Ovary (tissue), 3 donors: ENCODE data around the gene TNK2.

ENCODE experiments used
- POLR2A ChIP-seq: fragments of 450-650 bp; IDR thresholded peaks from one replicate; pipeline ENCODE4 v1.6.1; 2017; ENCODE audit warnings: antibody characterized with exemption, mild to moderate bottlenecking, moderate library complexity
- TF ChIP-seq, protein P1 (sequence below), 3 donors: fragments of 450-650 bp in 2 of 3; fragments of 200-600 bp in 1 of 3; IDR thresholded peaks; one replicate each; pipeline versions ENCODE4 v1.5.1 to v1.8.0; 2016 to 2022; ENCODE audit warnings: antibody characterized with exemption in 3 of 3, mild to moderate bottlenecking in 1 of 3
- donor health status: DM: no; HTN: no; CAD: no.

DNA sequence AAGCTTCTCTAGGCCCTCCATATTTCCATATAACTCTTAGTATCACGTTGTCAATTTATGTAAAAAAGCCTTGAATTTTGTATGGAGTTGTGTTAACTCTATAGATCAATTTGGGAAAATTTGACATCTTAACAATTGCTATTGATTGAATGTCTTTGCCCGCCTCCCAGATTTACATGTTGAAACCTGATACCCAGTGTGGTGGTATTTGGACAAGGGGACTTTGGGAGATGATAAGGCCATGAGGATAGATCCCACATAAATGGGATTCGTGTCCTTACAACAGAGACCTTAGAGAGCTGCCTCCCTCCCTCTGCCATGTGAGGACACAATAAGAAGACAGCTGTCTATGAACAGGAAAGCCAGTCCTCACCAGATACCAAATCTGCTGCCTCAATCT, 21.1 kb upstream of the TNK2 start:
- TF ChIP-seq, protein P1, sequence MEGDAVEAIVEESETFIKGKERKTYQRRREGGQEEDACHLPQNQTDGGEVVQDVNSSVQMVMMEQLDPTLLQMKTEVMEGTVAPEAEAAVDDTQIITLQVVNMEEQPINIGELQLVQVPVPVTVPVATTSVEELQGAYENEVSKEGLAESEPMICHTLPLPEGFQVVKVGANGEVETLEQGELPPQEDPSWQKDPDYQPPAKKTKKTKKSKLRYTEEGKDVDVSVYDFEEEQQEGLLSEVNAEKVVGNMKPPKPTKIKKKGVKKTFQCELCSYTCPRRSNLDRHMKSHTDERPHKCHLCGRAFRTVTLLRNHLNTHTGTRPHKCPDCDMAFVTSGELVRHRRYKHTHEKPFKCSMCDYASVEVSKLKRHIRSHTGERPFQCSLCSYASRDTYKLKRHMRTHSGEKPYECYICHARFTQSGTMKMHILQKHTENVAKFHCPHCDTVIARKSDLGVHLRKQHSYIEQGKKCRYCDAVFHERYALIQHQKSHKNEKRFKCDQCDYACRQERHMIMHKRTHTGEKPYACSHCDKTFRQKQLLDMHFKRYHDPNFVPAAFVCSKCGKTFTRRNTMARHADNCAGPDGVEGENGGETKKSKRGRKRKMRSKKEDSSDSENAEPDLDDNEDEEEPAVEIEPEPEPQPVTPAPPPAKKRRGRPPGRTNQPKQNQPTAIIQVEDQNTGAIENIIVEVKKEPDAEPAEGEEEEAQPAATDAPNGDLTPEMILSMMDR (IDR thresholded peaks at IDR 0.05), result no peak
- TF ChIP-seq POLR2A, result no peak
